ENCODE results near the gene LRRC70. TPM values are rescaled to one million over a fixed set of nuclear protein-coding genes. Genes with fewer than 3 reads are reported as not detected.

The LRRC70 gene
- total and polyA plus RNA-seq, 5 donors from 2014 or later = 0.42 to 4.6 (median 1.1) TPM

DNA sequence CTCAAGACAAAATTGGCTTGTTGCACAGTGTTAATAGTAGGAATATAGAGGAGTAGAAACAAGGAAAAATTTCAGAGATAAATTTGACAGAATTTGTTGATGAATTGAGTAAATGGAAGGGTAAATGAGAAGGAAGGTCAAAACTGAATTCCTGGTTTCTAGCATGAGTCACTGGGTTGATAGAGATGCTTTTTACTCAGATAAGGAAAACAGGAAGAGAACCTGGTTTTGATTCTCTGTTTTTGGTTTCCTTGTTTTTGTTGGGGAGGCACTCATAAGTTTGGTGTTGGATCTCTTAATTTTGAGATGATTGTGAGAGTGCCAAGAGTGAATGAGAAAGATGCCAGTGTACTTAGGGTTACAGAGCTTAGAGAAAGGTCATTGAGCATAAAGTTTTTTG is 7.1 kb downstream of the LRRC70 start:
- Histone ChIP-seq H3K9me3 (ENCODE audit: control insufficient read depth in 2 of 2, low read length in 2 of 2) (no peaks in the 10 kb centered on the region), H3K4me1 (ENCODE audit: control insufficient read depth, insufficient read depth, low read length, poor library complexity, severe bottlenecking) (no peaks in the 10 kb centered on the region), H3K4me3 (ENCODE audit: low read depth, low read length) (no peak overlapping the region), H3K27ac (ENCODE audit: insufficient read depth, low read length, poor library complexity, severe bottlenecking) (no peak overlapping the region), H3K36me3 (ENCODE audit: control insufficient read depth, insufficient read depth, low read length) (no peaks in the 10 kb centered on the region), H3K27me3 (ENCODE audit: control insufficient read depth, insufficient read depth, low read length) (no peaks in the 10 kb centered on the region)
- Mint-ChIP-seq H3K4me3 (no peak overlapping the region), H3K9me3 (no peaks in the 10 kb centered on the region), H3K27me3 (no peaks in the 10 kb centered on the region), H3K27ac (peak overlapping the region in 2 of 3 donors; percentile 21 to 52), H3K36me3 (peaks cover 32% of the 10 kb centered on the region), H3K4me1 (peaks cover 10 to 12% (median 11%) of the 10 kb centered on the region in 4 donors)
- DNase-seq (no peak), ATAC-seq (ENCODE audit: low read depth in 2 of 2) (no peak)

DNA sequence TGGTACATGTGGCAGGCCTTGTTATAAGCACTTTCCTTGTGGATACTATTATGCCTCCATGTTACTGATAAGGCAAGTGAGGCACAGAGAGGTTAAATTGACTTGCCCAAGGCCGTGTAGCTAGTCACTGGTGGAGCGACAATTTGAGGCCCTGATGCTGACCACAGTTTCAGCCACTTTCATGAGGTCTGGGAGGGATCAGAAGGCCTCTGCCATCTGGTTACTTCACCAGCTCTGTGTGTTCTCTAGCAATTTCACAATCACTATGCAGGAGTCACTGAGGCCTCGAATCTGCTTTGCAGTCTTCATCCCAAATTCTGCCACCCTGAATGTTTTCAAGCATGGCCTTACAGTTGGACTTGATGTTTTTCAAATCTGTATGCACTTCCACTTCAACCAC is 9.1 kb downstream of the LRRC70 start:
- H3K27me3 Mint-ChIP-seq = no peaks in the 10 kb centered on the region
- Histone ChIP-seq H3K27ac (ENCODE audit: insufficient read depth, low read length, poor library complexity, severe bottlenecking) (no peak overlapping the region), H3K4me3 (ENCODE audit: low read depth, low read length) (no peak overlapping the region), H3K27me3 (ENCODE audit: control insufficient read depth, insufficient read depth, low read length) (no peaks in the 10 kb centered on the region), H3K4me1 (ENCODE audit: control insufficient read depth, insufficient read depth, low read length, poor library complexity, severe bottlenecking) (no peaks in the 10 kb centered on the region), H3K9me3 (ENCODE audit: control insufficient read depth in 2 of 2, low read length in 2 of 2) (no peaks in the 10 kb centered on the region), H3K36me3 (ENCODE audit: control insufficient read depth, insufficient read depth, low read length) (peaks cover 10% of the 10 kb centered on the region)
- ATAC-seq (ENCODE audit: low read depth in 2 of 2) = no peak
- peaks cover 36% of the 10 kb centered on the region for H3K36me3 Mint-ChIP-seq
- H3K9me3 Mint-ChIP-seq = no peaks in the 10 kb centered on the region
- H3K4me3 Mint-ChIP-seq = no peak overlapping the region
- peaks cover 6 to 12% (median 9%) of the 10 kb centered on the region in 4 donors for H3K4me1 Mint-ChIP-seq
- H3K27ac Mint-ChIP-seq = peak overlapping the region in 1 of 3 donors; percentile 43
- no peak for DNase-seq

DNA sequence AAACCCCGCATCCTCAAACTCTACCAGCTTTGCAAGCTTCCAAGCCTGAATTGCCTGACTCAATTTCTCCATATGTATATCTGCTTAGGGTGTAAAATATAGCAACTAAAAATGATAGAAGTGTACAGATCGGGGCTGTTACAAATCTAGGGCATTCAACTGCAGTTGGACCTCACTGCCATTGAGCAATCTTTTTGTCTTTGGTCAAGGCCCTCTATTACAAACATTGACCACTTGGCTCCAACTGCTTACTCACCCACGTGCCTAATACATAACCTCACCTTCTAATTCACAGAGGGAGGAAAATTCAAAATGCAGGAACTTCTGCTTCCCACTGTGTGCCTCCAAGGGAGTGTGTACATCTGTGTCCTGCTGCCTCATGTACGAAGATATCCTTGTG is 10.0 kb downstream of the LRRC70 start:
- Histone ChIP-seq H3K4me3 (ENCODE audit: low read depth, low read length) (no peak overlapping the region), H3K27ac (ENCODE audit: insufficient read depth, low read length, poor library complexity, severe bottlenecking) (no peak overlapping the region), H3K4me1 (ENCODE audit: control insufficient read depth, insufficient read depth, low read length, poor library complexity, severe bottlenecking) (no peaks in the 10 kb centered on the region), H3K9me3 (ENCODE audit: control insufficient read depth in 2 of 2, low read length in 2 of 2) (no peaks in the 10 kb centered on the region), H3K27me3 (ENCODE audit: control insufficient read depth, insufficient read depth, low read length) (no peaks in the 10 kb centered on the region), H3K36me3 (ENCODE audit: control insufficient read depth, insufficient read depth, low read length) (peaks cover 10% of the 10 kb centered on the region)
- Mint-ChIP-seq H3K4me3 (no peak overlapping the region), H3K4me1 (peaks cover 6 to 20% (median 16%) of the 10 kb centered on the region in 4 donors), H3K27me3 (no peaks in the 10 kb centered on the region), H3K27ac (peak overlapping the region in 1 of 3 donors; percentile 45), H3K9me3 (no peaks in the 10 kb centered on the region), H3K36me3 (peaks cover 42% of the 10 kb centered on the region)
- no peak for ATAC-seq (ENCODE audit: low read depth in 2 of 2)
- no peak for DNase-seq

DNA sequence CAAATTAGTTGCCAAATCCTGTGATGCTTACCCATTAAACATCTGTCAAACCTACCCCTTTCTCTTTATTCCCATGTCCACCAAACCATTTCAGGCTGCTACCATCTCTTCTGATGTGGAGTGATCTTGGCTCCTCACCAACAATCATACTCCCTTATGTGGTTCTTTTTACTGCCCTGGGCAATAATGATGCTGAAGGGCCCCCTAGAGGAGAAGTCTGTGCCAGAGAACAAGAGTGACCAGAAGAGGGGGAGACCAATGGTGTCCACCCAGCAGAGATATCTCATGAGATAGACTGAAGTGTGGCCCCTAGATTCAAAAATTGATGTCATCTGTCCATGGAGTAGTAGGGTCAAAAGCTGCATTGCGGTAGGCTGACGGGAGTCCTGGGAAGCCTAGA is 10.9 kb downstream of the LRRC70 start:
- Histone ChIP-seq H3K27ac (ENCODE audit: insufficient read depth, low read length, poor library complexity, severe bottlenecking) (no peak overlapping the region), H3K9me3 (ENCODE audit: control insufficient read depth in 2 of 2, low read length in 2 of 2) (no peaks in the 10 kb centered on the region), H3K4me1 (ENCODE audit: control insufficient read depth, insufficient read depth, low read length, poor library complexity, severe bottlenecking) (no peaks in the 10 kb centered on the region), H3K27me3 (ENCODE audit: control insufficient read depth, insufficient read depth, low read length) (no peaks in the 10 kb centered on the region), H3K36me3 (ENCODE audit: control insufficient read depth, insufficient read depth, low read length) (peaks cover 10% of the 10 kb centered on the region), H3K4me3 (ENCODE audit: low read depth, low read length) (no peak overlapping the region)
- no peaks in the 10 kb centered on the region for H3K27me3 Mint-ChIP-seq
- H3K27ac Mint-ChIP-seq = no peak overlapping the region
- H3K36me3 Mint-ChIP-seq = peaks cover 43% of the 10 kb centered on the region
- DNase-seq (no peak), ATAC-seq (ENCODE audit: low read depth in 2 of 2) (no peak)
- no peak overlapping the region for H3K4me3 Mint-ChIP-seq
- peaks cover 10 to 20% (median 15%) of the 10 kb centered on the region in 4 donors for H3K4me1 Mint-ChIP-seq
- no peaks in the 10 kb centered on the region for H3K9me3 Mint-ChIP-seq

DNA sequence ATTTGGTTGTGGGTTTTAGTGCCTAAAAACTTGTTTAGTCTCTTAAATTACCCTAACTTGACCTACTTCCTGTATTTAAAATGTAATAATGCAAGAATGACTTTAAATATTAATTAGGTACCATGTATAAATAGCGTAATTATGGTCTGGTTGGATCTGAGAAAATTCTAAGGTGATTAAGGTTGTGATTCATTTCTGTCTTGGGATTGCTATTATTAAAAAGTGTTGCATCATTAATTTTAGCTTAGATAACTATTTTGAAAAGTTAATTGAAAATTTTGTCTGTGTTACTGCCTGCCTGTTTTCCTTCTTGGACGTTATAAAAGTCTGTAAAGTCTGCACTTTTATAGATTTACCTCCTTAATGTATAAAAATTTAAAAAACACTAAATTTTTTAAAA is 11.8 kb downstream of the LRRC70 start:
- Mint-ChIP-seq H3K9me3 (no peaks in the 10 kb centered on the region), H3K4me3 (no peak overlapping the region), H3K27me3 (no peaks in the 10 kb centered on the region), H3K36me3 (peaks cover 49% of the 10 kb centered on the region), H3K4me1 (peaks cover 13 to 14% (median 13%) of the 10 kb centered on the region in 4 donors), H3K27ac (peak overlapping the region in 1 of 3 donors; percentile 79)
- H3K27me3 ChIP-seq (ENCODE audit: control insufficient read depth, insufficient read depth, low read length) = no peaks in the 10 kb centered on the region
- DNase-seq = no peak
- no peaks in the 10 kb centered on the region for H3K9me3 ChIP-seq (ENCODE audit: control insufficient read depth in 2 of 2, low read length in 2 of 2)
- H3K27ac ChIP-seq (ENCODE audit: insufficient read depth, low read length, poor library complexity, severe bottlenecking) = no peak overlapping the region
- peaks cover 10% of the 10 kb centered on the region for H3K36me3 ChIP-seq (ENCODE audit: control insufficient read depth, insufficient read depth, low read length)
- no peak overlapping the region for H3K4me3 ChIP-seq (ENCODE audit: low read depth, low read length)
- no peak for ATAC-seq (ENCODE audit: low read depth in 2 of 2)
- H3K4me1 ChIP-seq (ENCODE audit: control insufficient read depth, insufficient read depth, low read length, poor library complexity, severe bottlenecking) = no peaks in the 10 kb centered on the region

DNA sequence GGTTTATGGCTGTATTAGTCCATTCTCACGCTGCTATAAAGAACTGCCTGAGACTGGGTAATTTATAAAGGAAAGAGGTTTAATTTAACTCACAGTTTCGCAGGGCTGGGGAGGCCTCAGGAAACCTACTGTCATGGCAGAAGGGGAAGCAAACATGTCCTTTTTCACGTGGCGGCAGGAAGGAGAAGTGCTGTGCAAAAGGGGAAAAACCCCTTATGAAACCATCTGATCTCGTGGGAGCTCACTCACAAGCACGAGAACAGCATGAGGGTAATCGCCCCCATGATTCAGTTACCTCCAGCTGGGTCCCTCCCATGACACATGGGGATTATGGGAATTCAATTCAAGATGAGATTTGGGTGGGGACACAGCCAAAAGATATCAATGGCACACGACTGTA is 13.9 kb downstream of the LRRC70 start:
- Histone ChIP-seq H3K36me3 (ENCODE audit: control insufficient read depth, insufficient read depth, low read length) (peaks cover 10% of the 10 kb centered on the region), H3K27me3 (ENCODE audit: control insufficient read depth, insufficient read depth, low read length) (no peaks in the 10 kb centered on the region), H3K9me3 (ENCODE audit: control insufficient read depth in 2 of 2, low read length in 2 of 2) (no peaks in the 10 kb centered on the region), H3K4me1 (ENCODE audit: control insufficient read depth, insufficient read depth, low read length, poor library complexity, severe bottlenecking) (no peaks in the 10 kb centered on the region), H3K4me3 (ENCODE audit: low read depth, low read length) (no peak overlapping the region), H3K27ac (ENCODE audit: insufficient read depth, low read length, poor library complexity, severe bottlenecking) (no peak overlapping the region)
- H3K4me3 Mint-ChIP-seq = no peak overlapping the region
- H3K27ac Mint-ChIP-seq = no peak overlapping the region
- peaks cover 38% of the 10 kb centered on the region for H3K36me3 Mint-ChIP-seq
- DNase-seq (no peak), ATAC-seq (ENCODE audit: low read depth in 2 of 2) (no peak)
- H3K27me3 Mint-ChIP-seq = no peaks in the 10 kb centered on the region
- no peaks in the 10 kb centered on the region for H3K9me3 Mint-ChIP-seq
- peaks cover 10 to 20% (median 13%) of the 10 kb centered on the region in 4 donors for H3K4me1 Mint-ChIP-seq

DNA sequence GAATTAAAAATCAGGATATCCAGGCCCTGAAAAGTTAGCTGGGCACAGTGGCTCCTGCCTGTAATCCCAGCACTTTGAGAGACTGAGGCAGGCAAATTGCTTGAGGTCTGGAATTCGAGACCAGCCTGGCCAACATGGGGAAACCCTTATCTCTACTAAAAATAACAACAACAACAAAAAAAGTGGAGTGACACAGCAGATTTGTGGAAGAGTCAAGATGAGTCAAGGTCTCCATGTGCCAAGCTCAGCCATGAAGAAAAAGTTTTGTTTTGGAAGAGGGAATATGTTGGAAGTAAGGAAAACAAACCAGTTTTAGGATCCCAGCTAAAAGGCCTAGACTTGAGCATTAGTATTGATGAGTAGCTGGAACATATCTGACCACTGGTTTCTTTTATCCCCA is 14.7 kb downstream of the LRRC70 start:
- H3K27ac ChIP-seq (ENCODE audit: insufficient read depth, low read length, poor library complexity, severe bottlenecking) = no peak overlapping the region
- no peaks in the 10 kb centered on the region for H3K4me1 ChIP-seq (ENCODE audit: control insufficient read depth, insufficient read depth, low read length, poor library complexity, severe bottlenecking)
- H3K27me3 ChIP-seq (ENCODE audit: control insufficient read depth, insufficient read depth, low read length) = no peaks in the 10 kb centered on the region
- H3K9me3 ChIP-seq (ENCODE audit: control insufficient read depth in 2 of 2, low read length in 2 of 2) = no peaks in the 10 kb centered on the region
- no peak for DNase-seq
- Mint-ChIP-seq H3K36me3 (peaks cover 38% of the 10 kb centered on the region), H3K4me3 (no peak overlapping the region), H3K27ac (no peak overlapping the region), H3K9me3 (no peaks in the 10 kb centered on the region), H3K4me1 (peaks cover 10 to 20% (median 13%) of the 10 kb centered on the region in 4 donors), H3K27me3 (no peaks in the 10 kb centered on the region)
- peaks cover 10% of the 10 kb centered on the region for H3K36me3 ChIP-seq (ENCODE audit: control insufficient read depth, insufficient read depth, low read length)
- no peak overlapping the region for H3K4me3 ChIP-seq (ENCODE audit: low read depth, low read length)
- no peak for ATAC-seq (ENCODE audit: low read depth in 2 of 2)

DNA sequence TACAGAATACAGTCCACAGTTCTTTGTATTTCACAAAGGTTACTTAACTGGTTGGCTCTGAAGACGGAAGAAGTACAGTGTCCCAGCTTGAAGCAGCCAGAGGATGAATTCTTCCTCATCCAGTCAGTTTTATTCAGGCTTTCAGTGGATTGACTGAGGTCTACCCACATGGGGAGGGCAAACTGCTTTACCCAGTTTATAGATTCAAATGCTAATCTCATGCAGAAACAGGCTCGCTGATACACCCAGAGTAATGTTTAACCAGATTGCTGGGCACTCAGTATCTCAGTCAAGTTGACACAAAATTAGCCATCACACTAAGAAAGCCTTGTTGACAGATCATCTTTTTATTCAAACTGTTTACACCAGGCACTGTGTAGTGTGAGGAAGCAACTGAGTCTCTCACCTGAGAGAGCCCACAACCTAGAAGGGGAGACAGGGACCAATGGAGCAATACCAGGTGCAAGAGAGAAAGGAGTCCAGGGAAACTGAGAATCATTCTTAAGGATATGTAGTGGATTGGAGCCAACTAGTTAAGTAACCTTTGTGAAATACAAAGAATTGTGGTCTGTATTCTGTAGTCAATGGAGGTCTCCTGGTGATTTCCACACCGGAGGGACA is 15.9 kb downstream of the LRRC70 start:
- Histone ChIP-seq H3K27ac (ENCODE audit: insufficient read depth, low read length, poor library complexity, severe bottlenecking) (no peak overlapping the region), H3K27me3 (ENCODE audit: control insufficient read depth, insufficient read depth, low read length) (no peaks in the 10 kb centered on the region), H3K36me3 (ENCODE audit: control insufficient read depth, insufficient read depth, low read length) (peaks cover 10% of the 10 kb centered on the region), H3K9me3 (ENCODE audit: control insufficient read depth in 2 of 2, low read length in 2 of 2) (no peaks in the 10 kb centered on the region), H3K4me1 (ENCODE audit: control insufficient read depth, insufficient read depth, low read length, poor library complexity, severe bottlenecking) (no peaks in the 10 kb centered on the region), H3K4me3 (ENCODE audit: low read depth, low read length) (no peak overlapping the region)
- Mint-ChIP-seq H3K36me3 (peaks cover 27% of the 10 kb centered on the region), H3K27me3 (no peaks in the 10 kb centered on the region), H3K27ac (peak overlapping the region in 2 of 3 donors; percentile 23 to 64), H3K4me3 (no peak overlapping the region), H3K4me1 (peaks cover 10 to 22% (median 13%) of the 10 kb centered on the region in 4 donors), H3K9me3 (no peaks in the 10 kb centered on the region)
- ATAC-seq (ENCODE audit: low read depth in 2 of 2) (no peak), DNase-seq (no peak)

Measured in CD4-positive, CD25-positive, alpha-beta regulatory T cell (primary cell).